Peyer's patch (tissue), 4 donors: ENCODE data around the gene OTUD6A. TPM values are rescaled to one million over a fixed set of nuclear protein-coding genes. Genes with fewer than 3 reads are reported as not detected.

Experiments
- DNase-seq, 3 donors: peaks; one replicate each; pipeline ENCODE4 v3.0.0-alpha.2; 2017 to 2019
- H3K27ac ChIP-seq, 4 donors: fragments of 200-600 bp; sonication (generic); one replicate each; pipeline ENCODE4 v1.5.1; 2016 to 2019
- H3K27me3 ChIP-seq, 2 donors: fragments of 200-600 bp; sonication (generic); one replicate each; pipeline ENCODE4 v1.5.1; 2019
- H3K36me3 ChIP-seq, 3 donors: fragments of 200-600 bp; sonication (generic); one replicate each; pipeline ENCODE4 v1.5.1; 2016 to 2019
- H3K4me1 ChIP-seq, 4 donors: fragments of 200-600 bp; sonication (generic); one replicate each; pipeline ENCODE4 v1.5.1; 2016 to 2019
- H3K4me3 ChIP-seq, 4 donors: fragments of 200-600 bp; sonication (generic); 1 replicate in 3 of 4; 2 replicates in 1 of 4; pipeline ENCODE4 v1.5.1; 2016 to 2019; ENCODE audit warnings: mild to moderate bottlenecking in 1 of 4
- H3K9me3 ChIP-seq, 4 donors: fragments of 200-600 bp; sonication (generic); one replicate each; pipeline ENCODE4 v1.5.1; 2016 to 2019; ENCODE audit warnings: mild to moderate bottlenecking in 1 of 4
- CTCF ChIP-seq, 6 experiments: fragments of 450-650 bp in 4 of 6; fragments of 200-600 bp in 2 of 6; sonication (generic) in 1 of 6; IDR thresholded peaks; one replicate each; pipeline ENCODE4 v1.5.1; 2017 to 2019; ENCODE audit warnings: antibody characterized with exemption in 6 of 6, mild to moderate bottlenecking in 3 of 6, moderate library complexity in 1 of 6
- POLR2A ChIP-seq, 2 donors: fragments of 450-650 bp; IDR thresholded peaks; one replicate each; pipeline ENCODE4 v1.5.1; 2017; ENCODE audit warnings: antibody characterized with exemption in 2 of 2, mild to moderate bottlenecking in 2 of 2, moderate library complexity in 2 of 2
- total RNA-seq, 4 donors: library from RNA; depleted of rRNA; stranded (reverse); fragments of >200 nt; gene quantifications; one replicate each; pipeline ENCODE4 v1.1.0, GENCODE V29; 2016

Gene OTUD6A
- total RNA-seq, 4 donors from 2014 or later = not detected

- TF ChIP-seq POLR2A (IDR thresholded peaks at IDR 0.05) = no peak
- TF ChIP-seq CTCF (IDR thresholded peaks at IDR 0.05) = no peak
- Histone ChIP-seq H3K36me3 (no peaks in the 10 kb centered on the region), H3K4me1 (no peaks in the 10 kb centered on the region), H3K27ac (no peak overlapping the region), H3K4me3 (no peak overlapping the region), H3K27me3 (no peaks in the 10 kb centered on the region), H3K9me3 (no peaks in the 10 kb centered on the region)
- DNase-seq = no peak
Measured at GRCh38 chrX:70087857-70088630, 25.8 kb downstream of the OTUD6A start.

GRCh38 chrX:70088751-70089150, 26.5 kb downstream of the OTUD6A start:
- no peak overlapping the region for H3K27ac ChIP-seq
- no peaks in the 10 kb centered on the region for H3K4me1 ChIP-seq
- no peaks in the 10 kb centered on the region for H3K27me3 ChIP-seq
- DNase-seq = no peak
- no peaks in the 10 kb centered on the region for H3K36me3 ChIP-seq
- H3K9me3 ChIP-seq = no peaks in the 10 kb centered on the region
- TF ChIP-seq CTCF (IDR thresholded peaks at IDR 0.05) (no peak), POLR2A (IDR thresholded peaks at IDR 0.05) (no peak)
- H3K4me3 ChIP-seq = no peak overlapping the region

GRCh38 chrX:70089604-70090297, 27.5 kb downstream of the OTUD6A start:
- no peak overlapping the region for H3K27ac ChIP-seq
- H3K27me3 ChIP-seq = no peaks in the 10 kb centered on the region
- no peak for DNase-seq
- TF ChIP-seq POLR2A (IDR thresholded peaks at IDR 0.05) = no peak
- no peak for TF ChIP-seq CTCF (IDR thresholded peaks at IDR 0.05)
- H3K4me1 ChIP-seq = no peaks in the 10 kb centered on the region
- no peak overlapping the region for H3K4me3 ChIP-seq
- H3K9me3 ChIP-seq = no peaks in the 10 kb centered on the region
- H3K36me3 ChIP-seq = no peaks in the 10 kb centered on the region

GRCh38 chrX:70092247-70092646, 30.0 kb downstream of the OTUD6A start:
- Histone ChIP-seq H3K27ac (no peak overlapping the region), H3K27me3 (no peaks in the 10 kb centered on the region), H3K4me3 (no peak overlapping the region), H3K4me1 (no peaks in the 10 kb centered on the region), H3K36me3 (no peaks in the 10 kb centered on the region), H3K9me3 (no peaks in the 10 kb centered on the region)
- no peak for DNase-seq
- TF ChIP-seq CTCF (IDR thresholded peaks at IDR 0.05) (no peak), POLR2A (IDR thresholded peaks at IDR 0.05) (no peak)

- Histone ChIP-seq H3K9me3 (no peaks in the 10 kb centered on the region), H3K4me3 (no peak overlapping the region), H3K27ac (no peak overlapping the region), H3K4me1 (no peaks in the 10 kb centered on the region), H3K27me3 (no peaks in the 10 kb centered on the region), H3K36me3 (no peaks in the 10 kb centered on the region)
- DNase-seq = no peak
- no peak for TF ChIP-seq CTCF (IDR thresholded peaks at IDR 0.05)
Measured at GRCh38 chrX:70096052-70096451, 33.8 kb downstream of the OTUD6A start.
